ENCODE data around the gene CPXM2. TPM values are rescaled to one million over a fixed set of nuclear protein-coding genes. Genes with fewer than 3 reads are reported as not detected.

Gene CPXM2
- total RNA-seq, 1 donor from 2014 or later = 0.33 TPM

GRCh38 chr10:123792248-123792978 is 99.2 kb downstream of the CPXM2 start:
- H3K27me3 Mint-ChIP-seq (ENCODE audit: unreplicated experiment) = peaks cover 8% of the 10 kb centered on the region
- H3K9me3 Mint-ChIP-seq (ENCODE audit: unreplicated experiment) = peaks cover 5% of the 10 kb centered on the region
- H3K4me1 Mint-ChIP-seq (ENCODE audit: unreplicated experiment) = peaks cover 4% of the 10 kb centered on the region
- no peak overlapping the region for H3K27ac Mint-ChIP-seq (ENCODE audit: unreplicated experiment)
- DNase-seq (ENCODE audit: low spot score) = no peak
- peaks cover 12% of the 10 kb centered on the region for H3K36me3 Mint-ChIP-seq (ENCODE audit: low read depth, unreplicated experiment)
- TF ChIP-seq, protein P1, sequence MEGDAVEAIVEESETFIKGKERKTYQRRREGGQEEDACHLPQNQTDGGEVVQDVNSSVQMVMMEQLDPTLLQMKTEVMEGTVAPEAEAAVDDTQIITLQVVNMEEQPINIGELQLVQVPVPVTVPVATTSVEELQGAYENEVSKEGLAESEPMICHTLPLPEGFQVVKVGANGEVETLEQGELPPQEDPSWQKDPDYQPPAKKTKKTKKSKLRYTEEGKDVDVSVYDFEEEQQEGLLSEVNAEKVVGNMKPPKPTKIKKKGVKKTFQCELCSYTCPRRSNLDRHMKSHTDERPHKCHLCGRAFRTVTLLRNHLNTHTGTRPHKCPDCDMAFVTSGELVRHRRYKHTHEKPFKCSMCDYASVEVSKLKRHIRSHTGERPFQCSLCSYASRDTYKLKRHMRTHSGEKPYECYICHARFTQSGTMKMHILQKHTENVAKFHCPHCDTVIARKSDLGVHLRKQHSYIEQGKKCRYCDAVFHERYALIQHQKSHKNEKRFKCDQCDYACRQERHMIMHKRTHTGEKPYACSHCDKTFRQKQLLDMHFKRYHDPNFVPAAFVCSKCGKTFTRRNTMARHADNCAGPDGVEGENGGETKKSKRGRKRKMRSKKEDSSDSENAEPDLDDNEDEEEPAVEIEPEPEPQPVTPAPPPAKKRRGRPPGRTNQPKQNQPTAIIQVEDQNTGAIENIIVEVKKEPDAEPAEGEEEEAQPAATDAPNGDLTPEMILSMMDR (IDR thresholded peaks at IDR 0.05; ENCODE audit: unreplicated experiment) = no peak
- H3K4me3 Mint-ChIP-seq (ENCODE audit: unreplicated experiment) = no peak overlapping the region

DNA sequence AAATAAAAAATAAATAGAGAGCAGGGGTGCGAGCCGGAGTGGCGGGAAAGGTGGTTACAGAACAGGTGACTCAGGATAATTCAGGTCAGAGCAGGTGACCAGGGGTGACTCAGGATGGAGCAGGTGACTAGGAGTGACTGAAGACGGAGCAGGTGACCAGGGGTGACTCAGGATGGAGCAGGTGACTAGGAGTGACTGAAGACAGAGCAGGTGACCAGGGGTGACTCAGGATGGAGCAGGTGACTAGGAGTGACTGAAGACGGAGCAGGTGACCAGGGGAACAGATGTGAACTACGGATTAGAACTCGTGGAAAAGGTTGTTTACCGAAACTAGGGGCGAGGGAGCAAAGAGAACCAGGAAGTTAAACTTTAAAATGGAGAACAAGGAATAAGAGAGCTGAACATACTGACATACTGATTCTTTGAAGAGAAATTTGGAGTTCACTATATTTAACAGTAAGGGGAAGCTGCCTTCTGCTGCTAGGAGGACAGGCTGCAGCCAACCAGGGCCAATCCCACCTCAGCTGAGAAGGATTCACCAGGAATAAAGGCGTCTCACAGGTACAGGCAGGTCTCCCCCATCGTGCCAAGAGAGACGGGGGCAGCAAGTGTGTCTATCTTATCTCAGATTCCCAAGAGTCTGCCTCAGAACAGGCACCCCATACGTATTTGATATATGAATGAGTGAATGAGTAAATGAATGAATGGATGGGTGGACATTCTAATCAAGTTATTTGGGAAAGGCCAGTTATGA is 101.3 kb downstream of the CPXM2 start:
- no peak overlapping the region for H3K27ac Mint-ChIP-seq (ENCODE audit: unreplicated experiment)
- H3K27me3 Mint-ChIP-seq (ENCODE audit: unreplicated experiment) = peaks cover 8% of the 10 kb centered on the region
- H3K9me3 Mint-ChIP-seq (ENCODE audit: unreplicated experiment) = peaks cover 5% of the 10 kb centered on the region
- TF ChIP-seq, protein P1 (IDR thresholded peaks at IDR 0.05; ENCODE audit: unreplicated experiment) = no peak
- no peak for DNase-seq (ENCODE audit: low spot score)
- H3K4me3 Mint-ChIP-seq (ENCODE audit: unreplicated experiment) = no peak overlapping the region
- peaks cover 12% of the 10 kb centered on the region for H3K36me3 Mint-ChIP-seq (ENCODE audit: low read depth, unreplicated experiment)
- peaks cover 4% of the 10 kb centered on the region for H3K4me1 Mint-ChIP-seq (ENCODE audit: unreplicated experiment)

GRCh38 chr10:123788981-123789380 is 102.6 kb downstream of the CPXM2 start:
- H3K9me3 Mint-ChIP-seq (ENCODE audit: unreplicated experiment) = peaks cover 5% of the 10 kb centered on the region
- DNase-seq (ENCODE audit: low spot score) = no peak
- no peak overlapping the region for H3K27ac Mint-ChIP-seq (ENCODE audit: unreplicated experiment)
- H3K36me3 Mint-ChIP-seq (ENCODE audit: low read depth, unreplicated experiment) = peaks cover 12% of the 10 kb centered on the region
- TF ChIP-seq, protein P1 (IDR thresholded peaks at IDR 0.05; ENCODE audit: unreplicated experiment) = no peak
- H3K4me1 Mint-ChIP-seq (ENCODE audit: unreplicated experiment) = peaks cover 7% of the 10 kb centered on the region
- peaks cover 8% of the 10 kb centered on the region for H3K27me3 Mint-ChIP-seq (ENCODE audit: unreplicated experiment)
- no peak overlapping the region for H3K4me3 Mint-ChIP-seq (ENCODE audit: unreplicated experiment)

DNA sequence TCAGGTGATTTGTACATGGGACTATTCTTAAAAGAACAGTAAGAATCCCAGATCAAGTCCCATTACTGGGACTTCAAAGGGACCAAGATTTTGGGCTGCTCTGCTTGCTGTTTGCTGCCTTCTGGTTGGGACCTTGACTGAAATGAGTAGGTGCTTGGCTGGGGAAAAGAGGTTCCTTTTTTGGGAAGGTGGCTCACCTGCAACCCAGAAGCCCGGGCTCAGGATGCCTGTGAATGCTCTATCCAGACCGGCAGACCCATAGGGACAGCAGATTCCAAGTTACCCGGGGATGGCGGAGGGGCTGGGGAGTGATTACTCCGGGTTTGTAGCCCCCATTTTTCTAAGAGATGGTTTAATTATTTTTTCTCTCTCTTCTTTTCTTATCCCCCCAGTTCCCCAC is 104.0 kb downstream of the CPXM2 start:
- no peak for DNase-seq (ENCODE audit: low spot score)

More for the DNA sequence above, 104.0 kb downstream of the CPXM2 start:
- H3K27me3 Mint-ChIP-seq (ENCODE audit: unreplicated experiment) = peaks cover 8% of the 10 kb centered on the region
- H3K4me1 Mint-ChIP-seq (ENCODE audit: unreplicated experiment) = peaks cover 7% of the 10 kb centered on the region
- H3K4me3 Mint-ChIP-seq (ENCODE audit: unreplicated experiment) = no peak overlapping the region
- peaks cover 12% of the 10 kb centered on the region for H3K36me3 Mint-ChIP-seq (ENCODE audit: low read depth, unreplicated experiment)
- H3K9me3 Mint-ChIP-seq (ENCODE audit: unreplicated experiment) = peaks cover 5% of the 10 kb centered on the region
- no peak overlapping the region for H3K27ac Mint-ChIP-seq (ENCODE audit: unreplicated experiment)
- TF ChIP-seq, protein P1 (IDR thresholded peaks at IDR 0.05; ENCODE audit: unreplicated experiment) = no peak
